HCT116 (cell line): Measurements from ENCODE around the gene RASGEF1C. TPM values are rescaled to one million over a fixed set of nuclear protein-coding genes. Genes with fewer than 3 reads are reported as not detected.

Experiments
- ATAC-seq: fragments of 200-7000 bp; cut with Tn5 transposase; 2 replicates; pipeline ENCODE4 v1.9.1; 2020; ENCODE audit warnings: mild to moderate bottlenecking, moderate library complexity
- BruUV-seq: library from RNA; stranded (reverse); fragments of 400-500 nt; replicated peaks from 2 replicates; lab custom pipeline; 2021; lab: Mats Ljungman, UMichigan
- CTCF ChIA-PET: fragments of 300-600 bp; sonication (Branson Sonifier 250); formaldehyde crosslinking; loops from one replicate; lab custom pipeline; 2021; ENCODE audit warnings: antibody characterized with exemption; lab: Charles Lee
- POLR2A ChIA-PET: fragments of 300-600, 350-600 bp; sonication (Branson Sonifier 250); formaldehyde crosslinking; loops from one replicate; lab custom pipeline; 2021; ENCODE audit warnings: antibody characterized with exemption; lab: Charles Lee
- RAD21 ChIA-PET, 2 experiments: fragments of 300-600 bp; sonication (Branson Sonifier 250); formaldehyde crosslinking; loops; one replicate each; lab custom pipeline; 2023; ENCODE audit warnings: low total read pairs in 2 of 2; ENCODE audit not compliant: uncharacterized antibody in 2 of 2, unreplicated experiment in 2 of 2, low non-redundant PET in 1 of 2; lab: Charles Lee
- DNase-seq: peaks from one replicate; pipeline ENCODE4 v3.0.0-alpha.2; 2010; ENCODE audit warnings: low read depth, low spot score
- H2AFZ ChIP-seq: fragments of 200-600 bp; shearing (Covaris generic), sonication (generic); 2 replicates; pipeline ENCODE4 v1.6.1; 2017; ENCODE audit warnings: low read depth, mixed run types, mixed read lengths, antibody characterized with exemption, low read length; ENCODE audit not compliant: poor library complexity, severe bottlenecking
- H3K27ac ChIP-seq: 2 replicates; pipeline ENCODE4 v1.5.1; 2012; ENCODE audit warnings: low read depth, low read length
- H3K27me3 ChIP-seq: fragments of 200-600 bp; sonication (generic); 2 replicates; pipeline ENCODE4 v1.6.1; 2016; ENCODE audit warnings: mixed run types, low read length, mixed read lengths; ENCODE audit not compliant: insufficient read depth
- H3K36me3 ChIP-seq, 2 experiments: fragments of 200-500 bp in 1 of 2; fragments of 200-600 bp in 1 of 2; sonication (Bioruptor generic) in 1 of 2; sonication (generic) in 1 of 2; 2 replicates each; pipeline versions ENCODE4 v1.5.1 to v1.6.1; 2014 to 2016; ENCODE audit warnings: low read length in 2 of 2, inconsistent platforms in 1 of 2, mixed read lengths in 1 of 2, mixed run types in 1 of 2; ENCODE audit not compliant: insufficient read depth in 2 of 2, control insufficient read depth in 1 of 2
- H3K4me1 ChIP-seq, 2 experiments: fragments of 200-600 bp in 1 of 2; sonication (generic) in 1 of 2; 2 replicates each; pipeline versions ENCODE4 v1.5.1 to v1.6.1; 2012 to 2017; ENCODE audit warnings: low read length in 2 of 2, inconsistent platforms in 1 of 2, mild to moderate bottlenecking in 1 of 2, mixed read lengths in 1 of 2, mixed run types in 1 of 2, moderate library complexity in 1 of 2; ENCODE audit not compliant: insufficient read depth in 2 of 2, control insufficient read depth in 1 of 2
- H3K4me2 ChIP-seq: fragments of 200-600 bp; sonication (generic); 2 replicates; pipeline ENCODE4 v1.6.1; 2017; ENCODE audit warnings: mixed run types, low read length, mixed read lengths
- H3K4me3 ChIP-seq, 2 experiments: fragments of 200-600 bp in 1 of 2; sonication (generic) in 1 of 2; replicated peaks in 1 of 2; 2 replicates each; pipeline ENCODE4 v1.5.1; 2011 to 2016; ENCODE audit warnings: low read length in 2 of 2, control low read depth in 1 of 2, low read depth in 1 of 2, mild to moderate bottlenecking in 1 of 2, mixed read lengths in 1 of 2, mixed run types in 1 of 2
- H3K79me2 ChIP-seq: fragments of 200-600 bp; sonication (generic); 2 replicates; pipeline ENCODE4 v1.6.1; 2017; ENCODE audit warnings: mild to moderate bottlenecking, mixed run types, low read length, moderate library complexity, mixed read lengths; ENCODE audit not compliant: insufficient read depth
- H3K9ac ChIP-seq: fragments of 200-600 bp; sonication (generic); 2 replicates; pipeline ENCODE4 v1.6.1; 2016; ENCODE audit warnings: low read length, mixed read lengths
- H3K9me2 ChIP-seq: fragments of 200-600 bp; sonication (generic), shearing (Covaris generic); 2 replicates; pipeline ENCODE4 v1.6.1; 2017; ENCODE audit warnings: mixed run types, mild to moderate bottlenecking, moderate library complexity; ENCODE audit not compliant: insufficient read depth
- H3K9me3 ChIP-seq, 2 experiments: fragments of 200-500 bp in 1 of 2; fragments of 200-600 bp in 1 of 2; sonication (Bioruptor generic) in 1 of 2; sonication (generic) in 1 of 2; 2 replicates each; pipeline ENCODE4 v1.6.1; 2014 to 2017; ENCODE audit warnings: low read length in 2 of 2, mixed read lengths in 2 of 2, inconsistent platforms in 1 of 2, low read depth in 1 of 2, mild to moderate bottlenecking in 1 of 2, mixed run types in 1 of 2, moderate library complexity in 1 of 2; ENCODE audit not compliant: control insufficient read depth in 1 of 2, insufficient read depth in 1 of 2
- H4K20me1 ChIP-seq: fragments of 200-600 bp; sonication (generic), shearing (Covaris generic); 2 replicates; pipeline ENCODE4 v1.6.1; 2017; ENCODE audit warnings: mixed run types, mild to moderate bottlenecking, moderate library complexity; ENCODE audit not compliant: insufficient read depth
- CEBPB ChIP-seq: IDR thresholded peaks from 2 replicates; pipeline ENCODE4 v1.6.1; 2012; ENCODE audit warnings: low read depth
- CTCF ChIP-seq, 3 experiments: fragments of 200-600 bp in 1 of 3; sonication (generic) in 1 of 3; IDR thresholded peaks in 2 of 3; conservative IDR thresholded peaks in 1 of 3; 2 replicates each; pipeline ENCODE4 v1.5.1; 2012 to 2017; ENCODE audit warnings: low read depth in 2 of 3, low read length in 2 of 3, antibody characterized with exemption in 1 of 3, borderline replicate concordance in 1 of 3, control low read depth in 1 of 3, mild to moderate bottlenecking in 1 of 3, mixed read lengths in 1 of 3, mixed run types in 1 of 3, moderate library complexity in 1 of 3; ENCODE audit not compliant: insufficient read depth in 1 of 3
- EGR1 ChIP-seq: IDR thresholded peaks from 2 replicates; pipeline ENCODE4 v1.6.1; 2012; ENCODE audit warnings: low read depth
- ELF1 ChIP-seq: IDR thresholded peaks from 2 replicates; pipeline ENCODE4 v1.6.1; 2012; ENCODE audit warnings: low read depth, borderline replicate concordance
- EZH2 ChIP-seq: fragments of 200-600 bp; sonication (generic); IDR thresholded peaks from 2 replicates; pipeline ENCODE4 v1.6.1; 2017; ENCODE audit warnings: antibody characterized with exemption, mixed run types
- EZH2phosphoT487 ChIP-seq: fragments of 200-600 bp; IDR thresholded peaks from 2 replicates; pipeline ENCODE4 v1.6.1; 2018; ENCODE audit warnings: antibody characterized with exemption, borderline replicate concordance
- JUND ChIP-seq: IDR thresholded peaks from 2 replicates; pipeline ENCODE4 v1.6.1; 2012
- MAX ChIP-seq: IDR thresholded peaks from 2 replicates; pipeline ENCODE4 v1.6.1; 2012
- POLR2A ChIP-seq: IDR thresholded peaks from 2 replicates; pipeline ENCODE4 v1.7.0; 2011; ENCODE audit warnings: borderline replicate concordance; ENCODE audit not compliant: insufficient read depth, insufficient read length; ENCODE audit errors: extremely low read depth
- POLR2AphosphoS5 ChIP-seq: IDR thresholded peaks from 2 replicates; pipeline ENCODE4 v1.6.1; 2011; ENCODE audit warnings: mild to moderate bottlenecking, low read depth, low read length, moderate library complexity
- RAD21 ChIP-seq: IDR thresholded peaks from 2 replicates; pipeline ENCODE4 v1.6.1; 2012; ENCODE audit warnings: low read depth, mild to moderate bottlenecking
- REST ChIP-seq: IDR thresholded peaks from 2 replicates; pipeline ENCODE4 v1.6.1; 2012; ENCODE audit warnings: low read depth
- SIN3A ChIP-seq: IDR thresholded peaks from 2 replicates; pipeline ENCODE4 v1.6.1; 2012; ENCODE audit warnings: low read depth
- SP1 ChIP-seq: IDR thresholded peaks from 2 replicates; pipeline ENCODE4 v1.6.1; 2012; ENCODE audit warnings: low read depth
- SRF ChIP-seq: IDR thresholded peaks from 2 replicates; pipeline ENCODE4 v1.6.1; 2012; ENCODE audit warnings: low read depth
- TCF7L2 ChIP-seq: IDR thresholded peaks from 2 replicates; pipeline ENCODE4 v1.7.0; 2011; ENCODE audit warnings: borderline replicate concordance, inconsistent platforms; ENCODE audit not compliant: insufficient read depth, insufficient read length; ENCODE audit errors: extremely low read depth
- YY1 ChIP-seq: IDR thresholded peaks from 2 replicates; pipeline ENCODE4 v1.6.1; 2011; ENCODE audit warnings: low read length, low read depth, moderate library complexity, mild to moderate bottlenecking; ENCODE audit not compliant: insufficient replicate concordance; ENCODE audit errors: extremely low read depth
- ZBTB33 ChIP-seq: IDR thresholded peaks from 2 replicates; pipeline ENCODE4 v1.6.1; 2011; ENCODE audit warnings: mild to moderate bottlenecking, low read length, moderate library complexity; ENCODE audit not compliant: insufficient replicate concordance; ENCODE audit errors: extremely low read depth
- ZFX ChIP-seq: fragments of 450-650 bp; IDR thresholded peaks from 2 replicates; pipeline ENCODE4 v1.6.1; 2017
- ZNF274 ChIP-seq: fragments of 200-500 bp; sonication (Bioruptor generic); IDR thresholded peaks from 2 replicates; pipeline ENCODE4 v1.6.1; 2014; ENCODE audit warnings: mild to moderate bottlenecking, low read depth, low read length, inconsistent platforms
- intact Hi-C: fragments of 100-400 bp; cut with micrococcal nuclease; formaldehyde crosslinking; loops from 2 replicates; pipeline ENCODE4 v1.10.0; 2022
- total RNA-seq: library from RNA; stranded (reverse); gene quantifications from one replicate; pipeline ENCODE4 v1.2.1, GENCODE V29; 2021; ENCODE audit not compliant: unreplicated experiment

RASGEF1C gene
- total RNA-seq, 1 experiment from 2014 or later = 1.2 TPM

GRCh38 chr5:180212363-180213255 is 3.6 kb upstream of the RASGEF1C start:
- Histone ChIP-seq H3K9me2 (no peaks in the 10 kb centered on the region), H3K4me2 (no peak overlapping the region), H3K4me1 (peaks cover 5 to 14% of the 10 kb centered on the region in 2 experiments; a peak in 3 of 4 replicates), H4K20me1 (no peaks in the 10 kb centered on the region), H3K36me3 (no peaks in the 10 kb centered on the region), H3K4me3 (no peak overlapping the region), H3K79me2 (no peaks in the 10 kb centered on the region), H3K9me3 (no peaks in the 10 kb centered on the region), H3K27me3 (no peaks in the 10 kb centered on the region), H3K27ac (no peak overlapping the region), H3K9ac (no peak overlapping the region), H2AFZ (no peak overlapping the region)
- DNase-seq (no peak), ATAC-seq (no peak)
- RAD21 ChIA-PET = no interaction called here
- no peak for TF ChIP-seq POLR2AphosphoS5
- no peak for TF ChIP-seq EZH2
- no peak for TF ChIP-seq SP1
- no peak for TF ChIP-seq SIN3A
- no peak for TF ChIP-seq EZH2phosphoT487
- TF ChIP-seq ZFX = no peak
- no peak for TF ChIP-seq EGR1
- no peak for TF ChIP-seq JUND
- TF ChIP-seq MAX = no peak
- no peak for TF ChIP-seq ZNF274
- TF ChIP-seq POLR2A = no peak
- no peak for TF ChIP-seq CEBPB
- no peak for TF ChIP-seq TCF7L2
- TF ChIP-seq ELF1 = no peak
- TF ChIP-seq REST = no peak
- no peak for TF ChIP-seq CTCF (IDR thresholded peaks at IDR 0.05 in 2 of 3, conservative IDR thresholded peaks at IDR 0.05 in 1 of 3; ENCODE audit: borderline replicate concordance in 1 of 3, insufficient read depth in 1 of 3, low read depth in 2 of 3, low read length in 2 of 3)
- TF ChIP-seq ZBTB33 = no peak
- no peak for TF ChIP-seq SRF
- TF ChIP-seq YY1 = no peak
- TF ChIP-seq RAD21 = no peak
- intact Hi-C loops = no loop called here
- CTCF ChIA-PET = no interaction called here
- POLR2A ChIA-PET = no interaction called here
- BruUV-seq = no TSS peak
